MCF 10A (cell line): ENCODE data around the gene URM1. TPM values are rescaled to one million over a fixed set of nuclear protein-coding genes. Genes with fewer than 3 reads are reported as not detected.
A peak's percentile ranks its signal among the peaks of the same experiment; 100 is the strongest.

Experiments
- BruUV-seq: library from RNA; stranded (reverse); fragments of 400-500 nt; replicated peaks from 2 replicates; lab custom pipeline; 2021; lab: Mats Ljungman, UMichigan
- CTCF ChIA-PET: fragments of 300-600 bp; sonication (Branson Sonifier 250); formaldehyde crosslinking; extraction: SDS; loops from one replicate; lab custom pipeline; 2021; ENCODE audit warnings: antibody characterized with exemption, inconsistent platforms; lab: Yijun Ruan, JAX
- POLR2A ChIA-PET: fragments of 300-600, 350-650 bp; sonication (Branson Sonifier 250); formaldehyde crosslinking; extraction: SDS; loops from one replicate; lab custom pipeline; 2020; ENCODE audit warnings: antibody characterized with exemption, inconsistent platforms; lab: Yijun Ruan, JAX
- DNase-seq: peaks from one replicate; pipeline ENCODE4 v3.0.0-alpha.2; 2018; ENCODE audit not compliant: unreplicated experiment
- H3K27ac Mint-ChIP-seq: one replicate; pipeline ENCODE4 v1.8.0; 2022; ENCODE audit warnings: mild to moderate bottlenecking, low read depth, mixed read lengths; ENCODE audit not compliant: unreplicated experiment
- H3K27me3 Mint-ChIP-seq: one replicate; pipeline ENCODE4 v1.8.0; 2022; ENCODE audit warnings: mixed read lengths; ENCODE audit not compliant: insufficient read depth, unreplicated experiment
- H3K36me3 Mint-ChIP-seq: one replicate; pipeline ENCODE4 v1.8.0; 2022; ENCODE audit warnings: mild to moderate bottlenecking, moderate library complexity, mixed read lengths; ENCODE audit not compliant: insufficient read depth, unreplicated experiment
- H3K4me1 Mint-ChIP-seq: one replicate; pipeline ENCODE4 v1.8.0; 2022; ENCODE audit warnings: mixed read lengths; ENCODE audit not compliant: insufficient read depth, unreplicated experiment
- H3K4me3 Mint-ChIP-seq: one replicate; pipeline ENCODE4 v1.8.0; 2022; ENCODE audit warnings: mild to moderate bottlenecking, moderate library complexity, mixed read lengths; ENCODE audit not compliant: unreplicated experiment
- H3K9me3 Mint-ChIP-seq: one replicate; pipeline ENCODE4 v1.8.0; 2022; ENCODE audit warnings: mixed read lengths; ENCODE audit not compliant: unreplicated experiment
- CTCF ChIP-seq: fragments of 200-600 bp; IDR thresholded peaks from one replicate; pipeline ENCODE4 v1.8.0; 2022; ENCODE audit warnings: antibody characterized with exemption, mild to moderate bottlenecking; ENCODE audit not compliant: unreplicated experiment
- intact Hi-C: fragments of 100-400 bp; cut with micrococcal nuclease; formaldehyde crosslinking; loops from 2 replicates; pipeline ENCODE4 v1.14.1; 2022
- total RNA-seq: library from RNA; stranded (reverse); gene quantifications from 2 replicates; pipeline ENCODE4 v1.2.3, GENCODE V29; 2022

The URM1 gene
- total RNA-seq, 1 experiment from 2014 or later = 56.8 TPM

GRCh38 chr9:128362774-128363173, 8.4 kb upstream of the URM1 start:
- Mint-ChIP-seq H3K4me3 (no peak overlapping the region), H3K9me3 (no peaks in the 10 kb centered on the region), H3K27me3 (no peaks in the 10 kb centered on the region), H3K27ac (no peak overlapping the region), H3K4me1 (peaks cover 6% of the 10 kb centered on the region), H3K36me3 (no peaks in the 10 kb centered on the region)
- POLR2A ChIA-PET = interaction anchor here (0.7 to 3.1 kb wide), 12 partner anchors 9 to 273 kb away, joined by 3 to 41 read pairs (median 4); partner anchors contain the start of genes GLE1 and URM1
- DNase-seq = no peak
- CTCF ChIA-PET = interaction anchor here (0.6 to 3.8 kb wide), 31 partner anchors 8 to 369 kb away, joined by 3 to 23 read pairs (median 4); partner anchors contain the start of gene URM1
- no TSS peak for BruUV-seq
- TF ChIP-seq CTCF = no peak
- intact Hi-C loops = loop anchor here (1.0 to 10.0 kb wide), 4 partner anchors 52 to 274 kb away; partner anchors contain the start of gene GLE1

DNA sequence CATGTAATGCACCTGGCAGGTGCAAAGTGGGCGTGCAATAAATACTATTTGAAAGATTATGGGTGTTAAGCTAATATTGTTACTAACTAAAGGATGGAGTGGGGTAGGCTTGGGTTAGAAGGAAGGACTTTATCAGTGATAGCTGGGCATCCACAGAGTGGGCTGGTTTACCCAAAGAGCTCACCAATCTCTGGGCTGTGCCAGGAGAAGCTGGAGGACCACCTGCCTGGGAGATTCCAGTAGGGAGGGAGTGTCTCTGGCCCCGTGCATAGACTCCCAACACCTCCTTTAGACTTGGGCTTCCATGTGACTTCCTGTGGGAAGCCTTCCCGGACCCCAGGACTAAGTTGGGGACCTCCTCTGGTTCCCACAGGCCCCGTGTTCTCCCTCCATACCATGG, 5.6 kb upstream of the URM1 start:
- H3K36me3 Mint-ChIP-seq = peaks cover under 1% of the 10 kb centered on the region
- ChIA-PET CTCF (interaction anchor here (0.7 to 1.5 kb wide), 2 partner anchors 19 to 47 kb away, joined by 3 read pairs; no protein-coding TSS in a partner anchor), POLR2A (no interaction called here)

DNA sequence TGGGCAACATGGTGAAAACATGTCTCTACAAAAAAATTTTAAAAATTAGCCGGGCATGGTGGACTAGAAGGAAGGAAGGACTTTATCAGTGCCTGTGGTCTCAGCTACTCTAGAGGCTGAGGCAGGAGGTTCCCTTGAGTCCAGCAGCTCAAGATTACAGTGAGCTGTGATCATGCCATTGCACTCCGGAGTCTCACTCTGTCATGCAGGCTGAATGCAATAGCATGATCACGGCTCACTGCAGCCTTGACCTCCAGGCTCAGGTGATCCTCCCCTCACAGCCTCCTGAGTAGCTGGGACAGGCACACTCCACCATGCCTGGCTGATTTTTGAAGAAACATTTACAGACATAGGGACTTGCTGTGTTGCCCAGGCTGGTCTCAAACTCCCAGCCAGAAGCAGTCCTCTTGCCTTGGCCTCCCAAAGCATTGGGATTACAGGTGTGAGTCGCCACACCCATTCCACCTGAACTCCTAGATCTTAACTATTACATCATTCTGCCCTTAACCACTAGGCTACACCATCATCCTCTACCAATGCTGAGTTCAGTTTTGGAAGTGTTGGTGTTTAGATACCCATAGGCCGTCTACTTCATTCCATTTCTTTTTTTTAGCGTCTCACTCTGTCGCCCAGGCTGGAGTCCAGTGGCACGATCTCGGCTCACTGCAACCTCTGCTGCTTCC, 2.0 kb upstream of the URM1 start:
- Mint-ChIP-seq H3K9me3 (no peaks in the 10 kb centered on the region), H3K27ac (no peak overlapping the region), H3K4me3 (no peak overlapping the region), H3K36me3 (peaks cover 10% of the 10 kb centered on the region), H3K4me1 (peaks cover 29% of the 10 kb centered on the region), H3K27me3 (no peaks in the 10 kb centered on the region)
- intact Hi-C loops = loop anchor here (10.0 kb wide), 1 partner anchor 46 kb away; no protein-coding TSS in a partner anchor
- BruUV-seq = no TSS peak
- ChIA-PET CTCF (interaction anchor here (0.6 to 1.6 kb wide), 3 partner anchors 28 to 149 kb away, joined by 3 to 6 read pairs (median 3); no protein-coding TSS in a partner anchor), POLR2A (interaction anchor here (1.7 to 2.0 kb wide), 2 partner anchors 28 to 93 kb away, joined by 7 to 11 read pairs; partner anchors contain the start of genes GOLGA2 and SWI5)
- no peak for TF ChIP-seq CTCF
- DNase-seq = no peak

More for the DNA sequence above, 5.6 kb upstream of the URM1 start:
- no peak for DNase-seq
- intact Hi-C loops = loop anchor here (10.0 kb wide), 1 partner anchor 49 kb away; no protein-coding TSS in a partner anchor
- Mint-ChIP-seq H3K27me3 (no peaks in the 10 kb centered on the region), H3K4me3 (no peak overlapping the region), H3K4me1 (peaks cover 12% of the 10 kb centered on the region), H3K27ac (no peak overlapping the region), H3K9me3 (no peaks in the 10 kb centered on the region)
- TF ChIP-seq CTCF = no peak
- no TSS peak for BruUV-seq

GRCh38 chr9:128370367-128370751, 815 bp upstream of the URM1 start:
- intact Hi-C loops = no loop called here
- ChIA-PET POLR2A (interaction anchor here (0.7 to 3.5 kb wide), 22 partner anchors 9 to 711 kb away, joined by 3 to 41 read pairs (median 7); partner anchors contain the start of genes DOLPP1, ENDOG, GOLGA2 and SET), CTCF (interaction anchor here (1.2 to 2.9 kb wide), 3 partner anchors 9 to 50 kb away, joined by 3 to 23 read pairs (median 3); partner anchors contain the start of gene CERCAM)
- peak overlapping the region; percentile 84 for H3K4me3 Mint-ChIP-seq
- H3K27me3 Mint-ChIP-seq = no peaks in the 10 kb centered on the region
- H3K36me3 Mint-ChIP-seq = peaks cover 10% of the 10 kb centered on the region
- peaks cover 29% of the 10 kb centered on the region for H3K4me1 Mint-ChIP-seq
- no peak for TF ChIP-seq CTCF
- no TSS peak for BruUV-seq
- H3K9me3 Mint-ChIP-seq = no peaks in the 10 kb centered on the region
- H3K27ac Mint-ChIP-seq = peak overlapping the region; percentile 84
- DNase-seq = no peak
